Ishikawa (cell line): Measurements from ENCODE around the gene C1QTNF6.

ENCODE experiments used
- CEBPB ChIP-seq: IDR thresholded peaks from 2 replicates; pipeline ENCODE4 v1.6.1; 2012
- CREB1 ChIP-seq: IDR thresholded peaks from 2 replicates; pipeline ENCODE4 v1.6.1; 2012; ENCODE audit warnings: low read depth
- EGR1 ChIP-seq: IDR thresholded peaks from 2 replicates; pipeline ENCODE4 v1.6.1; 2012
- EP300 ChIP-seq: IDR thresholded peaks from 2 replicates; pipeline ENCODE4 v1.6.1; 2012; ENCODE audit warnings: borderline replicate concordance
- FOXM1 ChIP-seq: IDR thresholded peaks from 2 replicates; pipeline ENCODE4 v1.6.1; 2012; ENCODE audit warnings: low read depth, borderline replicate concordance
- MAX ChIP-seq: IDR thresholded peaks from 2 replicates; pipeline ENCODE4 v1.6.1; 2012
- NFIC ChIP-seq: IDR thresholded peaks from 2 replicates; pipeline ENCODE4 v1.6.1; 2012
- RAD21 ChIP-seq: IDR thresholded peaks from 2 replicates; pipeline ENCODE4 v1.6.1; 2012; ENCODE audit warnings: low read depth
- REST ChIP-seq: IDR thresholded peaks from 2 replicates; pipeline ENCODE4 v1.6.1; 2012; ENCODE audit warnings: low read depth, mild to moderate bottlenecking
- TAF1 ChIP-seq: IDR thresholded peaks from 2 replicates; pipeline ENCODE4 v1.6.1; 2012; ENCODE audit warnings: low read depth, mild to moderate bottlenecking
- TCF12 ChIP-seq: IDR thresholded peaks from 2 replicates; pipeline ENCODE4 v1.6.1; 2012; ENCODE audit warnings: low read depth
- TEAD4 ChIP-seq: IDR thresholded peaks from 2 replicates; pipeline ENCODE4 v1.6.1; 2012
- USF1 ChIP-seq: IDR thresholded peaks from 2 replicates; pipeline ENCODE4 v1.6.1; 2012
- YY1 ChIP-seq: IDR thresholded peaks from 2 replicates; pipeline ENCODE4 v1.6.1; 2012; ENCODE audit warnings: low read depth
- ZBTB7A ChIP-seq: IDR thresholded peaks from 2 replicates; pipeline ENCODE4 v1.6.1; 2012; ENCODE audit warnings: low read depth

The C1QTNF6 gene

DNA sequence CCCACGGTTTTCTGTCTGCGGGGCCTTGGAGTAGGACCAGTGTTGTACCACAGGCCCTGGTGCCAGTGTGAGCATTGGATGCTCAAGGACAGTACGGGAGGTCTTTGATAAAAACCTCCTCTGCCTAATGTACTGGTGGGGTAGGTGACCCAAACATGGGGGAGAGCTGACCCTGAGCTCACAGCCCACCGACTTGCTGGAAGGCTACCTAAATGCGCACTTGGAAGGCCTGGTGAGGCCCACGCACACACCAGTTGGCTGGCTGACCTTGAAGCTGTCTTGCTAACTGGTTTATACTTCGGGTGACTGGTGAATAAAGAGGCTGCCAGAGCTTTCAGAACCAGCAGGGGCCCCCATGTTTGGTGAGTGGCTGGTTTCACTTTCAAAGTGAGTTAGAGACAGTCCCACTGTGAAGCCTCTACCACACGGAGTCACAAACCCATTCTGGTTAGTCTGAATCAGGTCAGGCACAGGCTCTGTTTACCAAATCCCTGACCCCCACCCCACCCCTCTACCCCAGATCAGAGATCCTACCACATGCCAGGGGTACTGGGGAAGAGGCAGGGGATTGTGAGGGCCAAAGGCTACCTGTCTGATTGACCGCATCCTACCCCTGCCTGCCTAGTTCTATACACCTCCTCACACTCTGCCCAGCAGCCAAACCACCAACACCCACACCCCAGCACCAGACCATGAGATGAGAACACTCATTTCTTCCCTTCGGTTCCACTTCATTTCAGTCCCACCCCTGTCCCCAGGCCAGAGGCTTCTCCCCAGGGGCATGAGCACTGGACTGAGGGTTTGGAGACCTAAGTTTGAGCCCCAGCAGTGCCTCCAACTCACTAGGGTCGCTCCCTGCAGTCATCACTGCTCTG, 25.6 kb downstream of the C1QTNF6 start:
- TF ChIP-seq MAX (no peak), FOXM1 (no peak), TAF1 (no peak)

DNA sequence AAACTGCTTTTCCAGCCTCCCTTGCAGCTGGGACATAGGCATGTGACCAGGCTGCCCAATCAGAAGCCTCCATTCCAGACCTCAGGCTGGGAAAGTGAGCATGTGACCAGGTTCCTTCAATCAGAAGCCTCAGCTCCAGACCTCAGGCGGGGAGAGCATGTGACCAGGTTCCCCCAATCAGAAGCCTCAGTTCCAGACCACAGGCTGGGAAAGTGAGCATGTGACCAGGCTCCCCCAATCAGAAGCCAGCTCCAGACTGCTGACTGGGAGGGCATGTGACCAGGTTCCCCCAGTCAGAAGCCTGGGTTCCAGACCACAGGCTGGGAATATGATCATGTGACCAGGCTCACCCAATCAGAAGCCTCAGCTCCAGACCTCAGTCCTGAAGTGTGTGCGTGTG, 26.6 kb downstream of the C1QTNF6 start:
- TF ChIP-seq USF1: peak; percentile 84
- no peak for TF ChIP-seq ZBTB7A
- no peak for TF ChIP-seq NFIC
- no peak for TF ChIP-seq EP300
- no peak for TF ChIP-seq RAD21

- no peak for TF ChIP-seq USF1
- TF ChIP-seq MAX: no peak
- TF ChIP-seq ZBTB7A: no peak
- TF ChIP-seq TAF1: no peak
Observed at GRCh38 chr22:37160027-37160426, 28.0 kb downstream of the C1QTNF6 start.

DNA sequence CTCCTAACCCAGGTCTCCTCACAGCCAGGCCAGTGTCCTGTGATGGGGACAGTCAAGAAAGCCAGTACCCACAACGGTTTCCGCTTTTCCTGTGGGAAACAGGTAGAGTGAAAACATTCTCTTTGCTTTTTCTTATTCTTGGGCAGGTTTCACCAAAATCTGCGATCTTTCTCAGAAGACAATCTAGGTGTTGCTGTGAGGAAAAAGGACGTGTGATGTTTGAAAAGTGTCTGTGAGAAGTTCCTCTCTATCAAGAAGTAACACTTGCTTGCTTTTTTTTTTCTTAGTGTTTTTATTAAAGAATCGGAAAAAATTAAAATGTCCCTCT, 29.1 kb downstream of the C1QTNF6 start:
- TF ChIP-seq MAX: no peak
- TF ChIP-seq FOXM1: no peak
- no peak for TF ChIP-seq CREB1
- TF ChIP-seq USF1: no peak
- no peak for TF ChIP-seq EP300
- TF ChIP-seq EGR1: no peak

DNA sequence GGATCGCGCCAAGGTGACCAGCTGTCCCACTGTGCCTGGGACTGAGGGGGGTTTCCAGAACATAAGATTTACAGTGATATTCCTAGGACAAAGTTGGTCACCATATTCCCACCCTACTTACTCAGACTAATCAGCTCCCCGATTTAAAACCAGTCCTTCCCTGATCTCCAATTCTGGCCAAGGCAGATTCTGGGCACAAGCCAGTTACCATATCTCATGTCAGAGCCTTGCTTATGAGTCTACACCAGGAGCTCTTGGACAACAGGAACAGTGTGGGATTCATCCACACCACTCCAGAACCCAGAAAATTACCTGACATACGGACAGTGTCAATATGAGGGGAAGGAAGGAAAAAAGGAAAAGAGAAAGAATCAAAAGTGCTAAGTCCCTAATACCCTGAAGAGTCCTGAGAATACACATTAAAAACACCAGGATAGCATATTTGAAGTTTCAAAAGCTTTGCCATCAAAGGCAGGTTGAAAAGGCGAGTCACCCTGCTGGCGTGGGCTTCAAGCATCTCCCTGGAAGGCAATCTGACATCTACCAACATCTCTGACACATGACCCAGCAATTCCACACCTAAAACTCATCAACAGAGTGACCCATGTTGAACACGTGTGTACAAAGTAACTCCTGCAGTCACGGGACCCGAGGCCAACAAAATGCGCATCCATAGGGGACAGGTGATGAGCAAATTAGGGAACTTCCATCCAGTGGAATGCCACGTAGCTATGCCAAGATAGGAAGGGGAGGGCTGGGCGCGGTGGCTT, 30.3 kb downstream of the C1QTNF6 start:
- TF ChIP-seq TCF12: no peak
- TF ChIP-seq ZBTB7A: no peak
- TF ChIP-seq YY1: no peak
- no peak for TF ChIP-seq REST
- no peak for TF ChIP-seq MAX
- no peak for TF ChIP-seq RAD21
- no peak for TF ChIP-seq TEAD4
- no peak for TF ChIP-seq CREB1
- no peak for TF ChIP-seq EP300
- TF ChIP-seq USF1: no peak
- TF ChIP-seq FOXM1: no peak
- no peak for TF ChIP-seq EGR1
- no peak for TF ChIP-seq NFIC
- no peak for TF ChIP-seq CEBPB
- TF ChIP-seq TAF1: no peak

GRCh38 chr22:37156686-37157435, 31.2 kb downstream of the C1QTNF6 start:
- no peak for TF ChIP-seq RAD21
- TF ChIP-seq YY1: no peak
- TF ChIP-seq CREB1: no peak
- no peak for TF ChIP-seq NFIC
